GM18508 (cell line): Measurements from ENCODE around the gene EFEMP1.

Experiments used
- ATAC-seq: cut with Tn5 transposase; IDR thresholded peaks from one replicate; pipeline ENCODE4 v1.9.1; 2021; ENCODE audit warnings: moderate number of reproducible peaks; ENCODE audit not compliant: insufficient read depth, unreplicated experiment

The EFEMP1 gene

GRCh38 chr2:55871637-55872036, 51.9 kb downstream of the EFEMP1 start:
- ATAC-seq, result no peak

- ATAC-seq, result no peak
Measured at GRCh38 chr2:55869637-55870325, 53.8 kb downstream of the EFEMP1 start.

GRCh38 chr2:55865096-55865835, 58.3 kb downstream of the EFEMP1 start:
- no peak for ATAC-seq

- no peak for ATAC-seq
Measured at GRCh38 chr2:55864351-55865084, 59.1 kb downstream of the EFEMP1 start.

- no peak for ATAC-seq
Measured at GRCh38 chr2:55862673-55863390, 60.8 kb downstream of the EFEMP1 start.

- ATAC-seq, result no peak
Measured at GRCh38 chr2:55862246-55862645, 61.3 kb downstream of the EFEMP1 start.

- ATAC-seq, result no peak
Measured at GRCh38 chr2:55861733-55862132, 61.8 kb downstream of the EFEMP1 start.

GRCh38 chr2:55860832-55861231, 62.8 kb downstream of the EFEMP1 start:
- no peak for ATAC-seq

GRCh38 chr2:55859875-55860274, 63.7 kb downstream of the EFEMP1 start:
- ATAC-seq, result no peak

GRCh38 chr2:55857766-55858165, 65.8 kb downstream of the EFEMP1 start:
- no peak for ATAC-seq

- ATAC-seq, result no peak
Measured at GRCh38 chr2:55856936-55857335, 66.6 kb downstream of the EFEMP1 start.

- ATAC-seq, result no peak
Measured at GRCh38 chr2:55848096-55848495, 75.5 kb downstream of the EFEMP1 start.

- ATAC-seq, result no peak
Measured at GRCh38 chr2:55846426-55846825, 77.2 kb downstream of the EFEMP1 start.

GRCh38 chr2:55844986-55845385, 78.6 kb downstream of the EFEMP1 start:
- ATAC-seq, result no peak

- no peak for ATAC-seq
Measured at GRCh38 chr2:55843994-55844345, 79.6 kb downstream of the EFEMP1 start.

- no peak for ATAC-seq
Measured at GRCh38 chr2:55843096-55843993, 80.2 kb downstream of the EFEMP1 start.

- no peak for ATAC-seq
Measured at GRCh38 chr2:55842046-55842445, 81.5 kb downstream of the EFEMP1 start.

GRCh38 chr2:55840460-55840859, 83.1 kb downstream of the EFEMP1 start:
- ATAC-seq, result no peak

GRCh38 chr2:55839182-55839819, 84.3 kb downstream of the EFEMP1 start:
- ATAC-seq, result no peak
